T-cell (primary cell): Measurements from ENCODE around the gene PPP1R3D. TPM values are rescaled to one million over a fixed set of nuclear protein-coding genes. Genes with fewer than 3 reads are reported as not detected.

Source experiments
- ATAC-seq, 4 experiments: fragments of 200-7000 bp in 3 of 4; fragments of 150-1000 bp in 1 of 4; cut with Tn5 transposase; replicated peaks in 1 of 4; 1 replicate in 3 of 4; 2 replicates in 1 of 4; pipeline ENCODE4 v1.10.0; 2021; ENCODE audit warnings: moderate library complexity in 3 of 4, mild to moderate bottlenecking in 2 of 4, moderate number of reproducible peaks in 1 of 4
- CTCF ChIA-PET, 2 donors: fragments of 300-600 bp; sonication (Branson Sonifier 250); formaldehyde crosslinking; loops; one replicate each; lab custom pipeline; 2022; ENCODE audit warnings: antibody characterized with exemption in 2 of 2; lab: Charles Lee
- POLR2A ChIA-PET, 2 donors: fragments of 300-600 bp; sonication (Branson Sonifier 250); formaldehyde crosslinking; loops; one replicate each; lab custom pipeline; 2022; ENCODE audit warnings: antibody characterized with exemption in 2 of 2; lab: Charles Lee
- DNase-seq, 35 experiments: peaks; one replicate each; pipeline versions ENCODE4 v3.0.0 to v3.0.0-alpha.2; 2013 to 2023
- H3K27ac ChIP-seq: one replicate; pipeline ENCODE4 v1.5.1; 2013; ENCODE audit warnings: low read length
- H3K27me3 ChIP-seq, 2 experiments: replicated peaks in 1 of 2; 1 replicate in 1 of 2; 2 replicates in 1 of 2; pipeline versions ENCODE4 v1.6.1 to v1.7.0; 2013; ENCODE audit warnings: low read length in 1 of 2, mixed read lengths in 1 of 2; ENCODE audit not compliant: control insufficient read depth in 2 of 2, insufficient read depth in 2 of 2; ENCODE audit errors: extremely low read depth in 1 of 2
- H3K36me3 ChIP-seq, 2 donors: 1 replicate in 1 of 2; 2 replicates in 1 of 2; pipeline versions ENCODE4 v1.6.1 to v1.7.0; 2013; ENCODE audit warnings: low read length in 1 of 2; ENCODE audit not compliant: control insufficient read depth in 2 of 2, insufficient read depth in 1 of 2; ENCODE audit errors: extremely low read depth in 1 of 2
- H3K4me1 ChIP-seq, 2 experiments: 1 replicate in 1 of 2; 2 replicates in 1 of 2; pipeline versions ENCODE4 v1.6.1 to v1.7.0; 2013; ENCODE audit warnings: low read length in 2 of 2, mixed read lengths in 1 of 2; ENCODE audit not compliant: insufficient read depth in 2 of 2, control insufficient read depth in 1 of 2; ENCODE audit errors: extremely low read depth in 1 of 2
- H3K4me3 ChIP-seq, 2 donors: 1 replicate in 1 of 2; 2 replicates in 1 of 2; pipeline versions ENCODE4 v1.5.1 to v1.7.0; 2013; ENCODE audit warnings: mild to moderate bottlenecking in 2 of 2, low read length in 1 of 2, moderate library complexity in 1 of 2; ENCODE audit not compliant: control insufficient read depth in 1 of 2; ENCODE audit errors: extremely low read depth in 1 of 2
- H3K9me3 ChIP-seq: 2 replicates; pipeline ENCODE4 v1.7.0; 2013
- H3K27ac Mint-ChIP-seq, 2 donors: one replicate each; pipeline ENCODE4 v1.8.0; 2020 to 2021; ENCODE audit warnings: mild to moderate bottlenecking in 2 of 2, mixed read lengths in 2 of 2
- H3K27me3 Mint-ChIP-seq, 2 donors: one replicate each; pipeline ENCODE4 v1.8.0; 2021 to 2022; ENCODE audit warnings: mixed read lengths in 2 of 2
- H3K36me3 Mint-ChIP-seq: one replicate; pipeline ENCODE4 v1.8.0; 2021; ENCODE audit warnings: mixed read lengths
- H3K4me1 Mint-ChIP-seq, 3 donors: one replicate each; pipeline ENCODE4 v1.8.0; 2020 to 2022; ENCODE audit warnings: mixed read lengths in 3 of 3, mild to moderate bottlenecking in 1 of 3
- H3K4me3 Mint-ChIP-seq, 3 donors: one replicate each; pipeline ENCODE4 v1.8.0; 2020 to 2022; ENCODE audit warnings: mild to moderate bottlenecking in 3 of 3, mixed read lengths in 3 of 3, moderate library complexity in 3 of 3
- H3K9me3 Mint-ChIP-seq, 3 donors: one replicate each; pipeline ENCODE4 v1.8.0; 2020 to 2022; ENCODE audit warnings: mixed read lengths in 3 of 3
- WGBS: methylation state at CpG from one replicate; pipeline ENCODE4 v1.1.5; 2013; ENCODE audit warnings: missing lambda C conversion rate; ENCODE audit not compliant: insufficient coverage; 5-methylcytosine and 5-hydroxymethylcytosine counted together
- total RNA-seq, 35 experiments: library from RNA in 6 of 35; stranded (reverse) in 6 of 35; fragments of 120-200 nt in 1 of 35; gene quantifications; one replicate each; pipeline versions ENCODE4 v1.2.1 to v1.2.4 and lab custom pipeline; 2013 to 2026

The PPP1R3D gene
- total RNA-seq, 5 donors from 2014 or later (not counting 1 experiment from before 2014, with no cell fraction given) = 3.6 to 10.9 (median 9.7) TPM

- Histone ChIP-seq H3K9me3 (no peaks in the 10 kb centered on the region), H3K4me3 (no peak overlapping the region), H3K27ac (no peak overlapping the region), H3K36me3 (no peaks in the 10 kb centered on the region), H3K27me3 (no peaks in the 10 kb centered on the region), H3K4me1 (no peaks in the 10 kb centered on the region)
- ChIA-PET POLR2A (no interaction called here), CTCF (no interaction called here)
- Mint-ChIP-seq H3K9me3 (no peaks in the 10 kb centered on the region), H3K4me3 (no peak overlapping the region), H3K36me3 (peaks cover 15% of the 10 kb centered on the region), H3K27me3 (no peaks in the 10 kb centered on the region), H3K4me1 (no peaks in the 10 kb centered on the region), H3K27ac (no peak overlapping the region)
- ATAC-seq (no peak), DNase-seq (no peak)
- WGBS = 97% methylated on average over 4 of the region's 9 CpGs
Measured at GRCh38 chr20:59983076-59983475, 43.0 kb upstream of the PPP1R3D start.

GRCh38 chr20:59977086-59977485, 37.0 kb upstream of the PPP1R3D start:
- H3K4me3 Mint-ChIP-seq = no peak overlapping the region
- Histone ChIP-seq H3K4me1 (no peaks in the 10 kb centered on the region), H3K27ac (no peak overlapping the region), H3K9me3 (no peaks in the 10 kb centered on the region), H3K4me3 (no peak overlapping the region), H3K27me3 (no peaks in the 10 kb centered on the region), H3K36me3 (no peaks in the 10 kb centered on the region)
- POLR2A ChIA-PET = no interaction called here
- H3K4me1 Mint-ChIP-seq = no peaks in the 10 kb centered on the region
- 90% methylated on average over 7 of the region's 9 CpGs for WGBS
- H3K36me3 Mint-ChIP-seq = peaks cover 20% of the 10 kb centered on the region
- H3K27me3 Mint-ChIP-seq = no peaks in the 10 kb centered on the region
- DNase-seq = no peak
- CTCF ChIA-PET = no interaction called here
- no peak for ATAC-seq
- no peaks in the 10 kb centered on the region for H3K9me3 Mint-ChIP-seq
- no peak overlapping the region for H3K27ac Mint-ChIP-seq

GRCh38 chr20:59976156-59976782, 36.2 kb upstream of the PPP1R3D start:
- peaks cover 21% of the 10 kb centered on the region for H3K36me3 Mint-ChIP-seq
- H3K27ac Mint-ChIP-seq = no peak overlapping the region
- no peaks in the 10 kb centered on the region for H3K4me1 Mint-ChIP-seq
- ATAC-seq (no peak), DNase-seq (no peak)
- H3K27me3 ChIP-seq = no peaks in the 10 kb centered on the region
- no peaks in the 10 kb centered on the region for H3K9me3 Mint-ChIP-seq
- no peak overlapping the region for H3K27ac ChIP-seq
- no peaks in the 10 kb centered on the region for H3K36me3 ChIP-seq
- H3K4me1 ChIP-seq = no peaks in the 10 kb centered on the region
- H3K27me3 Mint-ChIP-seq = no peaks in the 10 kb centered on the region
- no peaks in the 10 kb centered on the region for H3K9me3 ChIP-seq
- no peak overlapping the region for H3K4me3 ChIP-seq
- WGBS = 88% methylated on average over 4 of the region's 6 CpGs
- H3K4me3 Mint-ChIP-seq = no peak overlapping the region
- POLR2A ChIA-PET = no interaction called here
- CTCF ChIA-PET = no interaction called here

DNA sequence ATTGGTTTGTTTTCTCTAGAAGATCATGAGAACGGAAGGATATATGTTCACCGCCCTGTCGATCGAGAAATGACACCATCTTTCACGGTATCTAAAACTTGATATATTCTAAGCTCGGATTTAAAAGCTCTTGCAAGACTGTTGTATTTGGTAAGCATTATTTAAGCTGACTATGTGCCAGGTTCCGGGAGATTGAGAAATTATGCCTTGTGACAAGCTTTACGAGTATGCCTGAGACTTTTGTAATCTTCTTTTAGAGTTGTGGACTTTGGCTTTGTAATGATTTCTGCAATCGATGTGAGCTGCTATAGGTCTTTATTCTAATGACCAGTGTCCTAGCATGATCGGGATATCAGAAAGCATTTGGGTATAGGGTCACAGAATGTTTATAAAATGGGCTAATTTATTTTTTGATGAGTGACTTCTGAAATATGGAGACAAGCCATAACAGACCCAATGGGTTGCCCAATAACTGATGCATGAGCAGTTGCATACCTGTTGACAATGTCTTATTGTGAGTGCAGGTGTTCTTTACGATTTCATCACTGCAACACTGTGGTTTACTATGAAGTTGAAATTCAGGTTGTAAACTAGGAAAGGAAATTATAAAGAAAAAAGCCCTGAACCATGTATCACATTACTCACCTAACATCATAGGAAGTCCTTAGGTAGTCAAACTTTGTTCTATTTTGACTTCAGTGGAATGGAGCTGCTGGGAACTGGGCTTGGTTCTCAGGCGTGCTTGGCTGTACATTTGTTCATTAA, 32.1 kb upstream of the PPP1R3D start:
- no peak for DNase-seq
- POLR2A ChIA-PET = no interaction called here
- Mint-ChIP-seq H3K4me1 (no peaks in the 10 kb centered on the region), H3K4me3 (no peak overlapping the region), H3K27me3 (no peaks in the 10 kb centered on the region), H3K27ac (no peak overlapping the region), H3K36me3 (peaks cover 18% of the 10 kb centered on the region), H3K9me3 (no peaks in the 10 kb centered on the region)
- CTCF ChIA-PET = no interaction called here
- H3K36me3 ChIP-seq = no peaks in the 10 kb centered on the region
- 100% methylated on average over 6 of the region's 12 CpGs for WGBS
- H3K9me3 ChIP-seq = no peaks in the 10 kb centered on the region
- H3K4me1 ChIP-seq = no peaks in the 10 kb centered on the region
- H3K27me3 ChIP-seq = no peaks in the 10 kb centered on the region
- H3K27ac ChIP-seq = no peak overlapping the region
- no peak for ATAC-seq
- no peak overlapping the region for H3K4me3 ChIP-seq

GRCh38 chr20:59971428-59971827, 31.3 kb upstream of the PPP1R3D start:
- whole genome bisulfite sequencing = no CpG with 5 or more reads among the region's 1 CpG
- Histone ChIP-seq H3K9me3 (no peaks in the 10 kb centered on the region), H3K27ac (no peak overlapping the region), H3K4me3 (no peak overlapping the region), H3K4me1 (no peaks in the 10 kb centered on the region), H3K27me3 (no peaks in the 10 kb centered on the region), H3K36me3 (no peaks in the 10 kb centered on the region)
- ChIA-PET CTCF (no interaction called here), POLR2A (no interaction called here)
- no peak overlapping the region for H3K27ac Mint-ChIP-seq
- ATAC-seq = no peak
- no peaks in the 10 kb centered on the region for H3K9me3 Mint-ChIP-seq
- H3K36me3 Mint-ChIP-seq = peaks cover 18% of the 10 kb centered on the region
- H3K4me3 Mint-ChIP-seq = no peak overlapping the region
- no peaks in the 10 kb centered on the region for H3K27me3 Mint-ChIP-seq
- DNase-seq = no peak
- H3K4me1 Mint-ChIP-seq = no peaks in the 10 kb centered on the region

GRCh38 chr20:59966428-59966827, 26.3 kb upstream of the PPP1R3D start:
- H3K27ac Mint-ChIP-seq = no peak overlapping the region
- CTCF ChIA-PET = no interaction called here
- DNase-seq = no peak

More at GRCh38 chr20:59966428-59966827, 26.3 kb upstream of the PPP1R3D start:
- POLR2A ChIA-PET = no interaction called here
- Mint-ChIP-seq H3K4me3 (no peak overlapping the region), H3K9me3 (no peaks in the 10 kb centered on the region), H3K27me3 (no peaks in the 10 kb centered on the region), H3K4me1 (no peaks in the 10 kb centered on the region), H3K36me3 (peaks cover 3% of the 10 kb centered on the region)
- no peaks in the 10 kb centered on the region for H3K27me3 ChIP-seq
- no peaks in the 10 kb centered on the region for H3K9me3 ChIP-seq
- 100% methylated on average over 1 of the region's 3 CpGs for WGBS
- no peak for ATAC-seq
- no peak overlapping the region for H3K27ac ChIP-seq
- H3K4me1 ChIP-seq = no peaks in the 10 kb centered on the region
- no peaks in the 10 kb centered on the region for H3K36me3 ChIP-seq
- H3K4me3 ChIP-seq = no peak overlapping the region
